ENCODE results near the gene PACRG.
"Not testable (repeated sequence)": the region's sequence is repeated elsewhere in the genome, so short reads cannot be mapped to it uniquely, and the experiment has no call there.

PACRG gene

GRCh38 chr6:163300838-163301237 is 573.1 kb downstream of the PACRG start:
- DNase-seq = no peak

DNA sequence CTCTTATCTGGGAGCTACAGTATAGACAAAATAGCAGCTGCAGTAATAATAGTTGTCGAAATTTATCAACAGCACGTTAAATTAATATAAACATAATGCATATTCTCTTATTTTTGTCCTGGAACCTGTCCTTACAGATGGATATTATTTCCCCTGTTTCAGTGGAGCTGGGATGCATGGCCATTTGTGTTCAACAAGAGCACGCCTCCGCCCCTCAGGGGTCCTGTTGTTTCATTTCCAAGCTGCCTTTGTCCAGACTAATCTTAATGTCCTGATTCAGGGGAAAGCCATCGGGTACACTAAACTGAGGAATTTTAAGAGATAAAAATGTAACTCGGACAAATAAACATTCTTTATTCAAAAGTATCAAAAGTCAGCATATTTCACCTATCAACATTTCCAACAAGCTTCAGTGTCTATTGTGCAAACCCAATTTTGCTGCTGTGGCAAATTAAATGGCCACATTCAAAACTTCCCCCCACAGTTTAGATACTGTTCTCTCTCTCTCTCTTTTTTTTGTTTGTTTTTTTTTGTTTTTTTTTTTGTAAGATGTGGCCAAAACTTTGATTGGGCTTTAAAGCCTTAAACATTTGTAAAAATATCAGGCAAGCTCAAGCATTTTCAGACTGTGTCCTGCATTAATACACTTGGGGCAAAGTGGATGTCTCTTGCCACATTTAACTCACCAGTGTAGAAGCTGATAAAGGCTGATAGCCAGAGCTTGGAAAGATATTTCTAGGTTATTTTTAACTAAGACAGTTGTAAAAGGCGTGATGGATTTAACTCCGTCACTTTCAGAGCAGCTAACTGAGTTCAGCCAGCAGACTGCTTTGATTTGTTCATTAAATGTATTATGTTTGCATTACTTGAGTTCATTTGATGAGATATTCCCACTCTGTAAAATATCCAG is 574.2 kb downstream of the PACRG start:
- DNase-seq = no peak

DNA sequence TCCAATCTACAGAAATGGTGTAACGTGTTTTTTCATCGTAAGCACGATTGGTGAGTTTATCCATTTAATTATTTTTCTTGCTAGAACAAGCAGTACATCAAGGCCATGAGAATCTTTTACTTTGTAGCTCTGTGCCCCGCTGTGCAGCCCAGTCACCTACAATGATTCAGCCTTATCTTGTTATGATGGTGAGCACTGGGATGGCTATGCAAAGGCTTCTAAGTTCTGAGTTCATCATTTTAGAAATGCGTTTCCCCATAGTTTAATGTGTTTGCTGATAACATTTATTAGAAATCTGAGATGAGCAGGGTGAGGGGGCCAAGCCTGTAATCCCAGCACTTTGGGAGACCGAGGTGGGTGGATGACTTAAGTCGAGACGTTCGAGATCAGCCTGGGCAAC is 575.0 kb downstream of the PACRG start:
- DNase-seq = no peak

DNA sequence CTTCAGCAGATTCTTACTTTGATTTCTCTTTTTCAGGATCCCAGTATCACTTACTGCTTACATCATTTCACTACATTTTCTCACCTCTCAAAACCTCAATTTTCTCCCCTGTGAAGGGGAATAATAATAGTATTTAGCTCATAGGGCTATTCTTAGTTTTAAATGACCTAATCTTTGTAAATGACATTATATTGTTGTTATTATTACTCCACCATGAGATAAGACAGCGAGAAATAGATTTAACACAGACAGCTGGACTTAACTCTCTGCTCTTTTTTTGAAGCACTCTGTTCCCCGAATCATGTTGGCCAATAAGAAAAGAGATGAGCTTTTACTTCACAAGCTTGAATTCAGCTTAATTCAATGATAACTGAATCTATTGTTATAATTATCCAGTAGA is 578.2 kb downstream of the PACRG start:
- DNase-seq = no peak

GRCh38 chr6:163308629-163309440 is 581.1 kb downstream of the PACRG start:
- DNase-seq = no peak

- DNase-seq = no peak
These were observed 581.8 kb downstream of the PACRG start for GRCh38 chr6:163309491-163310026.

- no peak for DNase-seq
These were observed 582.6 kb downstream of the PACRG start for GRCh38 chr6:163310096-163310972.

DNA sequence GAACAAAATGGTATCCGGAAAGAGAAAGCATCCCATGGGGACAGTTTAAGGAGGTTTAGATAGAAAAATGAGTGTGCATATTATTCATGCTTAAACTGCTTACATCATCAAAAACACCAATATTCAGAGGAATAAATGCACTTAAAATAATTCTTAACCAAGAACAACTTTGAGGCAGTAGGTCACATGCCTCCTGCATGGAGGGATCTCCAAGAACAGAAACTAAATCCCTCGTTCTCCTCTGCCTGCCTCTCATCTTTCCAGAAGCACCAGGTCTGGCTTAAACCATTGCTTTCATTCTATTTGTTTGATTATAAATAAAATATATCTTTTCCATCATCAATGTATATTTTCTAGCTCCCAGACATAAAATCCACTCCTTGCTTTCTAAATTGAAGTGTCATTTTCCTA is 583.2 kb downstream of the PACRG start:
- no peak for DNase-seq

- DNase-seq = no peak
These were observed 584.1 kb downstream of the PACRG start for GRCh38 chr6:163311830-163312229.

- no peak for DNase-seq
These were observed 585.8 kb downstream of the PACRG start for GRCh38 chr6:163313566-163313965.

DNA sequence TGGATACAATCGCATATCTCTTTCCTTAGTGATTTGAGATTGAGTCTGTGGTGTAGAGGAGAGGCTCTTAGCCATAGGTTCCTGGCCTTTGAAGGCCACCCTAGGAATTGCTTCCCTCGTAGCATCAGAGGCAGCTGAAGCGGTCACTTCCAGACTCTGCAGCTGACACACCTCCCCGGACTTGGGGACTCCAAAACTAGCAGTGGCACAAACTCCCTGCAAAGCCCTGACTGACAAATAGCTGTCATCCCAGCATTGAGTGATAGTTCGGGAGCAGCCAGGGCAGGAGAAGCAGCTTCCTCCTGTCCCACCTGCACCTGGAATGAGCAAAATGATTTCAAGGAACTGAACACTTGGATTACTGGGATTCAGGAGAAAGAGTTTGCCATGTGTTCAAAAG is 586.2 kb downstream of the PACRG start:
- DNase-seq = no peak

GRCh38 chr6:163314791-163315470 is 587.2 kb downstream of the PACRG start:
- DNase-seq = no peak

DNA sequence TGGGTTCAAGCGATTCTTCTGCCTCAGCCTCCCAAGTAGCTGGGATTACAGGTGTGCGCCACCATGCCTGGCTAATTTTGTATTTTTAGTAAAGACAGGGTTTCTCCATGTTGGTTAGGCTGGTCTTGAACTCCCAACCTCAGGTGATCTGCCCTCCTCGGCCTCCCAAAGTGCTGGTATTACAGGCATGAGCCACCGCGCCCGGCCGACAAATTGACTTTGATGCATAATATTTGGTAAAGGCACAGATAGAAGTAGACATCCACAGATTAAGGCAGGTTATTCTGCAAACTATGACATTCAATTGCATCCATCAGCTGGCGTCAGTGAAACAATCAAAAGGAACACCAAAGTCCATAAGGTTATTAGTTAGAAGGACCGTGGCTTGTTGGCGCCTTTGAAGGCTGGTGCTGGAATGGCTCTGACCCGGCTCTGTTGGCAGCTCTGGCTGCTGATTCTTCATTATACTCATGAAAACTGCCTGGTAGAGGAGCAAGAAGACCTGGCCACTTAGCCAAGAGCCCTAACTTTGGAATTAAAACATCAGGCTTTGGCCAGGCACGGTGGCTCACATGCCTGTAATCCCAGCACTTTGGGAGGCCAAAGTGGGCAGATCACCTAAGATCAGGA is 589.2 kb downstream of the PACRG start:
- DNase-seq = not testable (repeated sequence)

DNA sequence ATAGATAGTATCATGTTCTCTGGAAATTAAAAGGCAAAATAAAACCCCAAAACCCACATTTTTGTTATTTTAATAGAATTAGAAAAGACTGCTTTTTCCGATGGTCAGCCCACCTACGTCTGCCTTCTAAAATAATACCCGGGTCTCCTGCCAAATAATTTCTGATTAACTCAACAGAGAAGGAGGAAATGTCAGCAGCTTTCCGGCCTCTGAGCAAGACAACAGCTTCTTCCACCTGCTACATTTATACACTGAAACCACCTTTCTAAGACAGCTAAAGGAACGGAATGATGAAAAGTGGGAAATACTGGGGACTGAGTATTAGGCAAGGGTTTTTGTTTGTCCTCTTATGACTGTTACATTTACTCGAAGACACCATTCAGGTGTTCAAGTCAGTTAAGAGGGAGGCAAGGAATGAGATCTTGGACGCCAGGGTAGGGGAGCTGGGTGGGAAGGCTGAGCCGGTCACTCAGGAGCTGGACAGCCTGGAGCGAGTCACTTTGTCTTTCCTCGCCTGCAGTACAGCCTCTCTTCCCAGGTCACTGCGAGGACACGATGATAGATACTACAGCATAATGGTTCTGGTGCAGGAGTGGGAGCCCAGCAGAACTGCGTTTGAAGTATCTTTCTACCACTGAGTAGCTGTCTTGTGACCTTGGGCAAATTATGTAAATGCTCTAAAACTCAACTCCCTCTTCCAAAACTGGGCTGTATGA is 590.5 kb downstream of the PACRG start:
- no peak for DNase-seq

- no peak for DNase-seq
These were observed 592.0 kb downstream of the PACRG start for GRCh38 chr6:163319609-163320366.

DNA sequence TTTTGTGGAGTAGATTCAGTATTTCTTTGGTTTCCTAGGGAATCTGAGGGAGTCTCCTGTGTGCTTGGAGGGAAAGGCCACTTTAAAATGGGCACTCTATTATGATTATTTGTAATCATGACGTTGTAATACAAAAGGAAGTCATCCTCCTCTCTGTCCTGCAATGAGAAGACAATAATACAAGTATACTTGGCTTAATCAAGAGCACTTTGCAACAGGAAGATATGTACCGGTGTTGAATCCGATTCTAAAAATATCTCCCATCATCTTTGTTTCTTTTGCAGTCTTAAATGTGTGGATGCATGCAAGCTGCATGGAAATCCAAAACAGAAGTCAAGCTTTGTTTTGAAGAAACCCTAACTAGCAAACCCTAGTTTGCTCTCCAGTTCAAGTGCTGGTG is 592.6 kb downstream of the PACRG start:
- DNase-seq = no peak

DNA sequence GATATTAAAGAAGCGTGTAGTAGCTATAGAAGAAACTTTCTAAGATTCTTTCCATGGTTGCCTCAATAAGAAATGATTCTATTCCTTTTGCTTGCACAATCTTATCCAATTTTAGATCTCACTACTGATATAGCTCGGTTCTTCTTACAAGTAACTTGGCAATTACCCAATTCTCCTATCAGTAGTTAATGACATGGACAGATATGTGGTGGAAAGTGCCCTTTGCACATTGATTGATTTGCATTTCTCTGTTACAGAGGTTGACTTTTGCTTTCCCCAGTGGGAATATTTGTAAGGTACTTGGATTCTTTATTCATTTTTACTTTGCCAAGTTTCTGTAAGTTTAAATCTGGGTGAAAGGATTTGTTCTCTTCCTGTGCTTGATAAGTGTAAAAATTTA is 593.0 kb downstream of the PACRG start:
- DNase-seq = no peak

GRCh38 chr6:163321717-163322116 is 593.9 kb downstream of the PACRG start:
- DNase-seq = no peak

DNA sequence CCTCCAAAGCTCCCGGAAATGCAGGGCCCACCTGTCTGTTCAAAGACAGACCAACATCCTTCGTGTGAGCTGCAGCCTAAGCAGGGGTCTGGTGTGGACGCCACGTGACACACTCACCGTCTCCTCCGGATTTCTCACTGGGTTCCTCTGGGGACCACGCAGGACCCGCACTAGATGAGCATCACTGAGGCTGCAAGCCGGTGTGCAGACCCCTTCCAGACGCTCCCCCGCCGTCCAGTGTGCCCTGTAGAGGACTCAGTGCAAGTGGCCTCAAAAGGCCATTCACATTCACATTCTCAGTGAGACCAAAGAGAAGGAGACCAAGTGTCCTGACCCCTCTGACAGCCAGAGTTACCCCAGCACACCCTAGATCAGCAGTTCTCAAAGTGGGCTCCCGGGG is 595.5 kb downstream of the PACRG start:
- DNase-seq = no peak

GRCh38 chr6:163323705-163324104 is 595.9 kb downstream of the PACRG start:
- no peak for DNase-seq
